SK-N-SH (cell line): ENCODE data around the gene BRD9. TPM values are rescaled to one million over a fixed set of nuclear protein-coding genes. Genes with fewer than 3 reads are reported as not detected.

ENCODE experiments used
- CTCF ChIA-PET: fragments of 300-600, 350-600 bp; formaldehyde crosslinking; extraction: SDS; loops from one replicate; lab custom pipeline; 2021; lab: Yijun Ruan, JAX
- POLR2A ChIA-PET: fragments of 350-600 bp; sonication (Branson Sonifier 250); formaldehyde crosslinking; extraction: SDS; loops from one replicate; lab custom pipeline; 2020; ENCODE audit warnings: antibody characterized with exemption, inconsistent platforms; lab: Yijun Ruan, JAX
- DNase-seq: peaks from one replicate; pipeline ENCODE4 v3.0.0; 2012
- H2AFZ ChIP-seq: fragments of 200-600 bp; sonication (generic); 2 replicates; pipeline ENCODE4 v1.8.1; 2016; ENCODE audit warnings: antibody characterized with exemption, mild to moderate bottlenecking, low read depth
- H3F3A ChIP-seq: fragments of 200-600 bp; sonication (generic); replicated peaks from 2 replicates; pipeline ENCODE3; 2016; ENCODE audit warnings: antibody characterized with exemption, mild to moderate bottlenecking; ENCODE audit not compliant: insufficient read depth
- H3K27ac ChIP-seq, 2 experiments: fragments of 200-500 bp in 1 of 2; fragments of 200-600 bp in 1 of 2; sonication (Bioruptor generic) in 1 of 2; sonication (generic), shearing (Covaris generic) in 1 of 2; 2 replicates each; pipeline versions ENCODE4 v1.5.1 to v1.6.1; 2014 to 2016; ENCODE audit warnings: low read depth in 2 of 2, inconsistent platforms in 1 of 2, low read length in 1 of 2, mild to moderate bottlenecking in 1 of 2, mixed read lengths in 1 of 2
- H3K27me3 ChIP-seq: fragments of 200-600 bp; sonication (generic), shearing (Covaris generic); 2 replicates; pipeline ENCODE4 v1.6.1; 2016; ENCODE audit warnings: mixed run types; ENCODE audit not compliant: insufficient read depth
- H3K36me3 ChIP-seq, 2 experiments: fragments of 200-500 bp in 1 of 2; fragments of 200-600 bp in 1 of 2; sonication (Bioruptor generic) in 1 of 2; sonication (generic) in 1 of 2; replicated peaks in 1 of 2; 2 replicates each; pipeline versions ENCODE3 to v1.5.1; 2014 to 2016; ENCODE audit warnings: low read length in 1 of 2, mild to moderate bottlenecking in 1 of 2; ENCODE audit not compliant: insufficient read depth in 2 of 2, control insufficient read depth in 1 of 2
- H3K4me1 ChIP-seq, 2 experiments: fragments of 200-500 bp in 1 of 2; fragments of 200-600 bp in 1 of 2; sonication (Bioruptor generic) in 1 of 2; sonication (generic), shearing (Covaris generic) in 1 of 2; 2 replicates each; pipeline versions ENCODE4 v1.5.1 to v1.6.1; 2014 to 2016; ENCODE audit warnings: low read depth in 1 of 2, low read length in 1 of 2, mixed run types in 1 of 2; ENCODE audit not compliant: insufficient read depth in 2 of 2, control insufficient read depth in 1 of 2
- H3K4me2 ChIP-seq: fragments of 200-600 bp; sonication (generic), shearing (Covaris generic); 2 replicates; pipeline ENCODE4 v1.6.1; 2017; ENCODE audit warnings: mixed run types
- H3K4me3 ChIP-seq, 2 experiments: fragments of 200-500 bp in 1 of 2; fragments of 200-600 bp in 1 of 2; sonication (Bioruptor generic) in 1 of 2; sonication (generic), shearing (Covaris generic) in 1 of 2; 2 replicates each; pipeline versions ENCODE4 v1.5.1 to v1.8.1; 2014 to 2016; ENCODE audit warnings: low read depth in 2 of 2, inconsistent platforms in 1 of 2, low read length in 1 of 2, mild to moderate bottlenecking in 1 of 2, mixed read lengths in 1 of 2, moderate library complexity in 1 of 2
- H3K79me2 ChIP-seq: fragments of 200-600 bp; sonication (generic); 2 replicates; pipeline ENCODE4 v1.8.1; 2017; ENCODE audit warnings: mild to moderate bottlenecking; ENCODE audit not compliant: insufficient read depth
- H3K9ac ChIP-seq: fragments of 200-600 bp; sonication (generic); 2 replicates; pipeline ENCODE4 v1.6.1; 2017; ENCODE audit warnings: mixed run types
- H3K9me2 ChIP-seq: fragments of 200-600 bp; sonication (generic); 2 replicates; pipeline ENCODE4 v1.6.1; 2017; ENCODE audit warnings: mixed run types
- H3K9me3 ChIP-seq: fragments of 200-600 bp; sonication (generic); 2 replicates; pipeline ENCODE4 v1.6.1; 2017; ENCODE audit warnings: mixed run types, mild to moderate bottlenecking, moderate library complexity
- H4K20me1 ChIP-seq: fragments of 200-600 bp; sonication (generic); 2 replicates; pipeline ENCODE4 v1.6.1; 2017; ENCODE audit warnings: mild to moderate bottlenecking, mixed run types; ENCODE audit not compliant: insufficient read depth
- GATA2 ChIP-seq: sonication (generic); formaldehyde crosslinking; IDR thresholded peaks from 2 replicates; pipeline ENCODE4 v1.5.0; 2020; ENCODE audit warnings: mild to moderate bottlenecking, missing genetic modification reagents
- JUND ChIP-seq: IDR thresholded peaks from 2 replicates; pipeline ENCODE4 v1.4.0; 2012
- MXI1 ChIP-seq: IDR thresholded peaks from 2 replicates; pipeline ENCODE4 v1.6.1; 2012; ENCODE audit warnings: mild to moderate bottlenecking, low read depth, low read length, improper control_type of control experiment
- SIN3A ChIP-seq: IDR thresholded peaks from 2 replicates; pipeline ENCODE4 v1.6.1; 2012; ENCODE audit warnings: low read depth, mild to moderate bottlenecking, low read length, moderate library complexity, borderline replicate concordance
- TCF12 ChIP-seq: IDR thresholded peaks from 2 replicates; pipeline ENCODE4 v1.4.0; 2012
- WGBS: methylation state at CpG from one replicate; pipeline ENCODE4 v1.1.6; 2017; ENCODE audit warnings: low lambda C conversion rate; 5-methylcytosine and 5-hydroxymethylcytosine counted together
- polyA plus RNA-seq, 3 experiments: library from polyadenylated mRNA; depleted of rRNA; stranded (reverse); fragments of >200 nt; gene quantifications; 2 replicates each; pipeline ENCODE4 v1.2.3, GENCODE V29; 2012
- TF ChIP-seq, protein P1 (sequence below): IDR thresholded peaks from 2 replicates; pipeline ENCODE4 v1.6.1; 2012; ENCODE audit warnings: mild to moderate bottlenecking, low read depth, low read length, moderate library complexity
- TF ChIP-seq, protein P2 (sequence below): fragments of 150-350 bp; IDR thresholded peaks from 2 replicates; pipeline ENCODE4 v1.6.1; 2017; ENCODE audit warnings: antibody characterized with exemption, low read length, low read depth, borderline replicate concordance
- TF ChIP-seq, protein P3 (sequence below): IDR thresholded peaks from 2 replicates; pipeline ENCODE4; 2012
- TF ChIP-seq, protein P4 (sequence below): fragments of 200-600 bp; sonication (generic); IDR thresholded peaks from 2 replicates; pipeline ENCODE4 v1.6.1; 2017; ENCODE audit warnings: antibody characterized with exemption, mild to moderate bottlenecking, moderate library complexity

Gene BRD9
- polyA plus RNA-seq, 1 of the 3 experiments (the other 2 are of a cell fraction): 19.5 TPM

DNA sequence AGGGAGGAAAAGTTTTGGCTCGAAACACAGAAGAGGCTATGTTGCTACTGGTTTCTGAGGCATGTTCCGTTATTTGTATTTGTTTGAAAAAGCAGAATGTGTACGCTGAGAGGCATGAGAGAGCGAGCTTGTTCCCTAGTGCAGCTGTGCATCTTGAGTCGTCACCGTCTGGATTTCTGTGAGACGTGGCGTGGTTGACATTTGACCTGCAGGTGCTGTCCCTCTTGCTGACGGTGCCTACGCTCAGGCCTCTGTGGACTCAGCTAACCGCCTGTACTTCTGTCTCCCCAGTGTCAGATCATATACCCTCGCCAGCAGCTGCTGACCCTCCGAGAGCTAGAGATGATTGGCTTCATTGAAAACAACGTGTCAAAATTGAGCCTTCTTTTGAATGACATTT lies 21.6 kb upstream of the BRD9 start:
- CTCF ChIA-PET: interaction anchor here (1.1 to 1.7 kb wide), 3 partner anchors 10 to 253 kb away, joined by 4 to 6 read pairs (median 5); no protein-coding TSS in a partner anchor
- H2AFZ ChIP-seq: no peak overlapping the region
- peaks cover 21 to 57% of the 10 kb centered on the region in 2 experiments for H3K36me3 ChIP-seq
- H3K27ac ChIP-seq: no peak overlapping the region
- no peaks in the 10 kb centered on the region for H3K9me3 ChIP-seq
- H3F3A ChIP-seq: peaks cover 13% of the 10 kb centered on the region
- DNase-seq: no peak
- POLR2A ChIA-PET: no interaction called here
- no peaks in the 10 kb centered on the region for H3K9me2 ChIP-seq
- WGBS: 95% methylated on average over 14 of the region's 14 CpGs
- peaks cover 11% of the 10 kb centered on the region; the same call in 1 of the 2 replicates for H3K79me2 ChIP-seq
- H3K4me1 ChIP-seq: peaks cover 0 to 8% of the 10 kb centered on the region in 2 experiments; a peak in 2 of 4 replicates
- H3K27me3 ChIP-seq: no peaks in the 10 kb centered on the region
- TF ChIP-seq TCF12: no peak
- TF ChIP-seq, protein P1, sequence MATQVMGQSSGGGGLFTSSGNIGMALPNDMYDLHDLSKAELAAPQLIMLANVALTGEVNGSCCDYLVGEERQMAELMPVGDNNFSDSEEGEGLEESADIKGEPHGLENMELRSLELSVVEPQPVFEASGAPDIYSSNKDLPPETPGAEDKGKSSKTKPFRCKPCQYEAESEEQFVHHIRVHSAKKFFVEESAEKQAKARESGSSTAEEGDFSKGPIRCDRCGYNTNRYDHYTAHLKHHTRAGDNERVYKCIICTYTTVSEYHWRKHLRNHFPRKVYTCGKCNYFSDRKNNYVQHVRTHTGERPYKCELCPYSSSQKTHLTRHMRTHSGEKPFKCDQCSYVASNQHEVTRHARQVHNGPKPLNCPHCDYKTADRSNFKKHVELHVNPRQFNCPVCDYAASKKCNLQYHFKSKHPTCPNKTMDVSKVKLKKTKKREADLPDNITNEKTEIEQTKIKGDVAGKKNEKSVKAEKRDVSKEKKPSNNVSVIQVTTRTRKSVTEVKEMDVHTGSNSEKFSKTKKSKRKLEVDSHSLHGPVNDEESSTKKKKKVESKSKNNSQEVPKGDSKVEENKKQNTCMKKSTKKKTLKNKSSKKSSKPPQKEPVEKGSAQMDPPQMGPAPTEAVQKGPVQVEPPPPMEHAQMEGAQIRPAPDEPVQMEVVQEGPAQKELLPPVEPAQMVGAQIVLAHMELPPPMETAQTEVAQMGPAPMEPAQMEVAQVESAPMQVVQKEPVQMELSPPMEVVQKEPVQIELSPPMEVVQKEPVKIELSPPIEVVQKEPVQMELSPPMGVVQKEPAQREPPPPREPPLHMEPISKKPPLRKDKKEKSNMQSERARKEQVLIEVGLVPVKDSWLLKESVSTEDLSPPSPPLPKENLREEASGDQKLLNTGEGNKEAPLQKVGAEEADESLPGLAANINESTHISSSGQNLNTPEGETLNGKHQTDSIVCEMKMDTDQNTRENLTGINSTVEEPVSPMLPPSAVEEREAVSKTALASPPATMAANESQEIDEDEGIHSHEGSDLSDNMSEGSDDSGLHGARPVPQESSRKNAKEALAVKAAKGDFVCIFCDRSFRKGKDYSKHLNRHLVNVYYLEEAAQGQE: no peak
- TF ChIP-seq, protein P2, sequence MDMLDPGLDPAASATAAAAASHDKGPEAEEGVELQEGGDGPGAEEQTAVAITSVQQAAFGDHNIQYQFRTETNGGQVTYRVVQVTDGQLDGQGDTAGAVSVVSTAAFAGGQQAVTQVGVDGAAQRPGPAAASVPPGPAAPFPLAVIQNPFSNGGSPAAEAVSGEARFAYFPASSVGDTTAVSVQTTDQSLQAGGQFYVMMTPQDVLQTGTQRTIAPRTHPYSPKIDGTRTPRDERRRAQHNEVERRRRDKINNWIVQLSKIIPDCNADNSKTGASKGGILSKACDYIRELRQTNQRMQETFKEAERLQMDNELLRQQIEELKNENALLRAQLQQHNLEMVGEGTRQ: no peak
- TF ChIP-seq MXI1: no peak
- TF ChIP-seq, protein P3, sequence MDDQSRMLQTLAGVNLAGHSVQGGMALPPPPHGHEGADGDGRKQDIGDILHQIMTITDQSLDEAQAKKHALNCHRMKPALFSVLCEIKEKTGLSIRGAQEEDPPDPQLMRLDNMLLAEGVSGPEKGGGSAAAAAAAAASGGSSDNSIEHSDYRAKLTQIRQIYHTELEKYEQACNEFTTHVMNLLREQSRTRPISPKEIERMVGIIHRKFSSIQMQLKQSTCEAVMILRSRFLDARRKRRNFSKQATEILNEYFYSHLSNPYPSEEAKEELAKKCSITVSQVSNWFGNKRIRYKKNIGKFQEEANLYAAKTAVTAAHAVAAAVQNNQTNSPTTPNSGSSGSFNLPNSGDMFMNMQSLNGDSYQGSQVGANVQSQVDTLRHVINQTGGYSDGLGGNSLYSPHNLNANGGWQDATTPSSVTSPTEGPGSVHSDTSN: no peak
- TF ChIP-seq GATA2 (CRISPR knock-in tag): no peak
- TF ChIP-seq, protein P4, sequence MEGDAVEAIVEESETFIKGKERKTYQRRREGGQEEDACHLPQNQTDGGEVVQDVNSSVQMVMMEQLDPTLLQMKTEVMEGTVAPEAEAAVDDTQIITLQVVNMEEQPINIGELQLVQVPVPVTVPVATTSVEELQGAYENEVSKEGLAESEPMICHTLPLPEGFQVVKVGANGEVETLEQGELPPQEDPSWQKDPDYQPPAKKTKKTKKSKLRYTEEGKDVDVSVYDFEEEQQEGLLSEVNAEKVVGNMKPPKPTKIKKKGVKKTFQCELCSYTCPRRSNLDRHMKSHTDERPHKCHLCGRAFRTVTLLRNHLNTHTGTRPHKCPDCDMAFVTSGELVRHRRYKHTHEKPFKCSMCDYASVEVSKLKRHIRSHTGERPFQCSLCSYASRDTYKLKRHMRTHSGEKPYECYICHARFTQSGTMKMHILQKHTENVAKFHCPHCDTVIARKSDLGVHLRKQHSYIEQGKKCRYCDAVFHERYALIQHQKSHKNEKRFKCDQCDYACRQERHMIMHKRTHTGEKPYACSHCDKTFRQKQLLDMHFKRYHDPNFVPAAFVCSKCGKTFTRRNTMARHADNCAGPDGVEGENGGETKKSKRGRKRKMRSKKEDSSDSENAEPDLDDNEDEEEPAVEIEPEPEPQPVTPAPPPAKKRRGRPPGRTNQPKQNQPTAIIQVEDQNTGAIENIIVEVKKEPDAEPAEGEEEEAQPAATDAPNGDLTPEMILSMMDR: no peak
- TF ChIP-seq JUND: no peak
- TF ChIP-seq SIN3A: no peak
- H3K4me3 ChIP-seq: no peak overlapping the region
- H3K9ac ChIP-seq: no peak overlapping the region
- H4K20me1 ChIP-seq: no peaks in the 10 kb centered on the region
- H3K4me2 ChIP-seq: no peak overlapping the region
